B cell (primary cell): ENCODE data around the gene MEF2C. TPM values are rescaled to one million over a fixed set of nuclear protein-coding genes. Genes with fewer than 3 reads are reported as not detected.

Experiments used
- ATAC-seq: fragments of 200-7000 bp; cut with Tn5 transposase; one replicate; pipeline ENCODE4 v1.10.0; 2021; ENCODE audit warnings: low read depth, mild to moderate bottlenecking, moderate number of reproducible peaks, moderate library complexity
- CTCF ChIA-PET: fragments of 350-600 bp; sonication (Branson Sonifier 250); formaldehyde crosslinking; loops from one replicate; lab custom pipeline; 2021; ENCODE audit warnings: antibody characterized with exemption, inconsistent platforms; lab: Charles Lee
- POLR2A ChIA-PET: fragments of 350-600 bp; sonication (Branson Sonifier 250); formaldehyde crosslinking; loops from one replicate; lab custom pipeline; 2021; ENCODE audit warnings: antibody characterized with exemption; lab: Charles Lee
- DNase-seq: peaks from one replicate; pipeline ENCODE4 v3.0.0; 2013
- H2AFZ ChIP-seq: 2 replicates; pipeline ENCODE4 v1.6.1; 2012; ENCODE audit warnings: mild to moderate bottlenecking, low read depth, low read length; ENCODE audit not compliant: insufficient read depth, poor library complexity, severe bottlenecking
- H3K27ac ChIP-seq, 2 donors: 1 replicate in 1 of 2; 2 replicates in 1 of 2; pipeline ENCODE4 v1.5.1; 2012 to 2013; ENCODE audit warnings: low read length in 2 of 2, mild to moderate bottlenecking in 2 of 2, moderate library complexity in 1 of 2
- H3K27me3 ChIP-seq, 4 experiments: fragments of 200-600 bp in 1 of 4; sonication (generic) in 1 of 4; replicated peaks in 1 of 4; 1 replicate in 2 of 4; 2 replicates in 2 of 4; pipeline versions ENCODE4 v1.6.1 to v1.7.0; 2013 to 2016; ENCODE audit warnings: low read length in 3 of 4, mild to moderate bottlenecking in 2 of 4, mixed read lengths in 1 of 4, moderate library complexity in 1 of 4; ENCODE audit not compliant: insufficient read depth in 4 of 4, control insufficient read depth in 3 of 4; ENCODE audit errors: control extremely low read depth in 1 of 4
- H3K36me3 ChIP-seq, 2 experiments: replicated peaks in 1 of 2; 1 replicate in 1 of 2; 2 replicates in 1 of 2; pipeline versions ENCODE4 v1.6.1 to v1.7.1; 2013; ENCODE audit warnings: low read length in 1 of 2; ENCODE audit not compliant: insufficient read depth in 2 of 2, control insufficient read depth in 1 of 2; ENCODE audit errors: control extremely low read depth in 1 of 2, extremely low read depth in 1 of 2
- H3K4me1 ChIP-seq, 2 donors: fragments of 200-600 bp in 1 of 2; sonication (generic) in 1 of 2; 1 replicate in 1 of 2; 2 replicates in 1 of 2; pipeline versions ENCODE4 v1.5.1 to v1.6.1; 2013 to 2017; ENCODE audit warnings: low read length in 2 of 2; ENCODE audit not compliant: control insufficient read depth in 2 of 2, insufficient read depth in 2 of 2
- H3K4me2 ChIP-seq: replicated peaks from 2 replicates; pipeline ENCODE3; 2012; ENCODE audit warnings: mild to moderate bottlenecking, low read depth, low read length; ENCODE audit not compliant: poor library complexity, severe bottlenecking
- H3K4me3 ChIP-seq, 5 experiments: fragments of 200-600 bp in 1 of 5; sonication (generic) in 1 of 5; 1 replicate in 3 of 5; 2 replicates in 2 of 5; pipeline versions ENCODE4 v1.5.1 to v1.7.0; 2011 to 2016; ENCODE audit warnings: low read length in 4 of 5, mild to moderate bottlenecking in 4 of 5, low read depth in 2 of 5, control low read depth in 1 of 5, moderate library complexity in 1 of 5; ENCODE audit not compliant: insufficient read depth in 1 of 5; ENCODE audit errors: control extremely low read depth in 1 of 5, extremely low read depth in 1 of 5
- H3K79me2 ChIP-seq: fragments of 200-600 bp; sonication (generic); one replicate; pipeline ENCODE4 v1.6.0; 2016; ENCODE audit warnings: low read length; ENCODE audit not compliant: control insufficient read depth, insufficient read depth
- H3K9ac ChIP-seq: fragments of 200-600 bp; sonication (generic); 2 replicates; pipeline ENCODE4 v1.6.1; 2017; ENCODE audit warnings: mild to moderate bottlenecking, low read length, moderate library complexity
- H3K9me3 ChIP-seq, 3 donors: one replicate each; pipeline versions ENCODE4 v1.6.1 to v1.7.1; 2013; ENCODE audit warnings: low read length in 2 of 3; ENCODE audit not compliant: control insufficient read depth in 2 of 3, insufficient read depth in 1 of 3; ENCODE audit errors: control extremely low read depth in 1 of 3
- H4K20me1 ChIP-seq: 2 replicates; pipeline ENCODE4 v1.6.0; 2012; ENCODE audit warnings: mild to moderate bottlenecking, low read length; ENCODE audit not compliant: insufficient read depth, control insufficient read depth, poor library complexity, severe bottlenecking
- H3K27ac Mint-ChIP-seq: one replicate; pipeline ENCODE4 v1.8.0; 2021; ENCODE audit warnings: mixed read lengths
- H3K27me3 Mint-ChIP-seq: one replicate; pipeline ENCODE4 v1.8.0; 2021; ENCODE audit warnings: mixed read lengths
- H3K4me1 Mint-ChIP-seq: one replicate; pipeline ENCODE4 v1.8.0; 2021; ENCODE audit warnings: mixed read lengths
- H3K4me3 Mint-ChIP-seq: one replicate; pipeline ENCODE4 v1.8.0; 2021; ENCODE audit warnings: mixed read lengths
- H3K9me3 Mint-ChIP-seq: one replicate; pipeline ENCODE4 v1.8.0; 2022; ENCODE audit warnings: mixed read lengths; ENCODE audit not compliant: insufficient read depth
- CTCF ChIP-seq: fragments of 200-600 bp; IDR thresholded peaks from one replicate; pipeline ENCODE4 v1.8.0; 2022; ENCODE audit warnings: antibody characterized with exemption, mild to moderate bottlenecking
- EZH2 ChIP-seq: IDR thresholded peaks from 2 replicates; pipeline ENCODE4 v1.6.1; 2012; ENCODE audit warnings: borderline replicate concordance, low read depth, mild to moderate bottlenecking, moderate library complexity, low read length; ENCODE audit not compliant: insufficient read depth, poor library complexity, severe bottlenecking
- WGBS: methylation state at CpG from one replicate; pipeline ENCODE4 v1.1.5; 2013; ENCODE audit warnings: missing lambda C conversion rate; ENCODE audit not compliant: insufficient coverage; 5-methylcytosine and 5-hydroxymethylcytosine counted together
- intact Hi-C: fragments of 100-400 bp; cut with micrococcal nuclease; formaldehyde crosslinking; loops from one replicate; pipeline ENCODE4 v1.10.0; 2022
- polyA plus RNA-seq: library from polyadenylated mRNA; depleted of rRNA; stranded (reverse); fragments of >200 nt; gene quantifications from 2 replicates; pipeline ENCODE4 v1.2.3, GENCODE V29; 2012
- total RNA-seq, 2 donors: library from RNA; stranded (reverse); fragments of 120-200 nt in 1 of 2; gene quantifications; 1 replicate in 1 of 2; 2 replicates in 1 of 2; pipeline versions ENCODE4 v1.2.3 to v1.2.4, GENCODE V29; 2013 to 2022

Gene MEF2C
- total and polyA plus RNA-seq, 2 donors (not counting 1 experiment from before 2014, with no cell fraction given) = 97.4 to 354 TPM

DNA sequence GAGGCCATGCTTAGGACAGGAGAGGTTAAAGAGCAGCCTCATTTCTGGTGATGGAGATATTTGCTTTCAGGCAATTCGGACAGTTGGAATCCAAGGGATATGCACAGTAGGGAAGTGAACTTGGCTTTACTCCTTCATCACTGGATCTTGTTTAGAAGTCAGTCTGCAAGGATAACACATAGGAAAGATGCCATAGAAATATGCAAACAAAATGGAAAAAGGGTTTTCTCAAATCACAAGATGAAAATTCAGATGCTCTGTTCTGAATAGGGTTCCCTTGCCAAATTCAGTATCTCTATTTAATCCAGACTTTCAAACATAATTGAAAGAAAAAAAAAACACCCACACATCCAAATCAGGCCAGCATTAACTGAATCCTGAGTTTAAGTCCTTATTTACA, 166.9 kb downstream of the MEF2C start:
- H3K9me3 ChIP-seq = no peaks in the 10 kb centered on the region
- intact Hi-C loops = no loop called here
- peak overlapping the region; percentile 27 for H3K27ac Mint-ChIP-seq
- no peak overlapping the region for H3K4me2 ChIP-seq
- TF ChIP-seq EZH2 (no peak), CTCF (no peak)
- H2AFZ ChIP-seq = no peak overlapping the region
- H4K20me1 ChIP-seq = no peaks in the 10 kb centered on the region
- no peaks in the 10 kb centered on the region for H3K27me3 Mint-ChIP-seq
- H3K27ac ChIP-seq = no peak overlapping the region
- H3K4me3 Mint-ChIP-seq = no peak overlapping the region
- DNase-seq (no peak), ATAC-seq (no peak)
- H3K79me2 ChIP-seq = no peaks in the 10 kb centered on the region
- H3K4me1 Mint-ChIP-seq = no peaks in the 10 kb centered on the region
- H3K4me1 ChIP-seq = no peaks in the 10 kb centered on the region
- H3K9ac ChIP-seq = no peak overlapping the region
- WGBS = no CpG with 5 or more reads among the region's 1 CpG
- H3K9me3 Mint-ChIP-seq = no peaks in the 10 kb centered on the region
- no peak overlapping the region for H3K4me3 ChIP-seq
- POLR2A ChIA-PET = no interaction called here
- no peaks in the 10 kb centered on the region for H3K27me3 ChIP-seq
- CTCF ChIA-PET = no interaction called here
- H3K36me3 ChIP-seq = peaks cover 11 to 42% of the 10 kb centered on the region in 2 experiments

DNA sequence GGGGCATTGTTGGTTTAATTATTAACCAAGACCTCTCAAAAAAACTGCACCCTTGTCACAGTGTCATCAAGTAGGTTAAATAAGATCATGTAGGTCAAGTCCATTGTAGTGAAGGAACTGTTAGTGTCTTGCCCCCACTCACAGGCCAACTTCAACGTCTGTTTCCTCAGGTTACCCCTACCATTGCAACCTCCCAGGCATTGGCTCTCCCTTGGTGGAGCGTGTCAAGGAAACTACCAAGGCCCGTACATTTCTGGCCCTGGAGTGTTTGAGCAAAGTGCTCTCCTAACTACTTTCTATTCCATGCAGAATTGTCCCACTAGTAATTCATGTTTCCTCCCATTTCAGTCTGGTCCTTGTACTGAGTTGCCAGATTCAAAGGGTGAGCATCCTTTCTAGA, 167.5 kb downstream of the MEF2C start:
- DNase-seq (no peak), ATAC-seq (no peak)
- no peaks in the 10 kb centered on the region for H3K27me3 ChIP-seq
- Mint-ChIP-seq H3K27me3 (no peaks in the 10 kb centered on the region), H3K27ac (peak overlapping the region; percentile 63), H3K4me3 (no peak overlapping the region), H3K9me3 (no peaks in the 10 kb centered on the region), H3K4me1 (no peaks in the 10 kb centered on the region)
- POLR2A ChIA-PET = no interaction called here
- H3K4me1 ChIP-seq = no peaks in the 10 kb centered on the region
- H4K20me1 ChIP-seq = no peaks in the 10 kb centered on the region
- no peak overlapping the region for H3K9ac ChIP-seq
- CTCF ChIA-PET = interaction anchor here (2.8 kb wide), 1 partner anchor 12 kb away, joined by 18 read pairs; no protein-coding TSS in a partner anchor
- H3K4me3 ChIP-seq = no peak overlapping the region
- no peaks in the 10 kb centered on the region for H3K9me3 ChIP-seq
- H3K79me2 ChIP-seq = no peaks in the 10 kb centered on the region
- H3K27ac ChIP-seq = no peak overlapping the region
- no peak overlapping the region for H2AFZ ChIP-seq
- peaks cover 11 to 36% of the 10 kb centered on the region in 2 experiments for H3K36me3 ChIP-seq
- no peak overlapping the region for H3K4me2 ChIP-seq
- intact Hi-C loops = no loop called here
- no peak for TF ChIP-seq EZH2
- TF ChIP-seq CTCF = no peak
- WGBS = 100% methylated on average over 2 of the region's 3 CpGs
